ENCODE data around the gene SPO11. TPM values are rescaled to one million over a fixed set of nuclear protein-coding genes. Genes with fewer than 3 reads are reported as not detected.

SPO11 gene
- total and polyA plus RNA-seq, 2 of the 4 experiments (the other 2 are of a cell fraction), result not detected

DNA sequence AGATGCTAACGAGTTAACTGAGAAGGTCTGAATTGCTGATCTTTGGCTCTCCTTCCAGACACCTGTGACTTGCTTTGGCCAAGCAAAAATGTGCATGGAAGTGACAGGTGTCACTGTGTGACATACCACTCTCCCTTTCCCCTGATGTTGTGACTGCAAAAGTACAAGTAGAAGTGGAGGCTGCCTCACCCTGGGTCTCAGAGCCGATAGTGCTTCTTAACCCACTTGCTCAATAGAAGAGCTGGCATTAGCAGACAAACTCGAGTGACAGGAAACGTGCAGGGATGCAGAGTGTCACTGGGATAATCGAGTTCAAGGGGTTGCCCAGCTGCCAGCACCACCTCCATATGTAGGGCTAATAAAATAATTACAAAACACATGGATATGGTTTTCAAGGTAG lies 16.4 kb upstream of the SPO11 start:
- Histone ChIP-seq H3K27me3 (ENCODE audit: control insufficient read depth, insufficient read depth, low read length) (peaks cover 2% of the 10 kb centered on the region; the same call in 1 of the 2 replicates), H2BK15ac (ENCODE audit: low read depth, low read length) (no peak overlapping the region), H2BK20ac (ENCODE audit: low read depth, low read length) (no peak overlapping the region), H3K56ac (ENCODE audit: extremely low read depth, insufficient read depth, low read length) (no peak overlapping the region), H4K20me1 (ENCODE audit: insufficient read depth, low read length) (no peaks in the 10 kb centered on the region), H3K23ac (ENCODE audit: low read depth, low read length) (no peak overlapping the region), H4K5ac (ENCODE audit: low read depth, low read length) (no peak overlapping the region), H3K18ac (ENCODE audit: low read depth, low read length) (no peak overlapping the region), H3K4me3 (ENCODE audit: insufficient read depth, low read depth, low read length) (no peak overlapping the region), H3K4me1 (ENCODE audit: control insufficient read depth, insufficient read depth, low read length) (no peaks in the 10 kb centered on the region), H3K4me2 (ENCODE audit: low read depth, low read length) (no peak overlapping the region), H3K4ac (ENCODE audit: low read depth, low read length) (no peak overlapping the region), H3K14ac (replicated peaks; ENCODE audit: low read depth, low read length) (no peak overlapping the region), H4K8ac (ENCODE audit: low read depth in 2 of 2, low read length in 2 of 2) (no peak overlapping the region), H3K9ac (ENCODE audit: low read depth, low read length) (no peak overlapping the region), H4K91ac (ENCODE audit: insufficient read depth, low read depth, low read length) (no peak overlapping the region), H2BK120ac (ENCODE audit: low read depth, low read length) (no peak overlapping the region), H2AK9ac (replicated peaks; ENCODE audit: low read depth, low read length, poor library complexity) (no peak overlapping the region), H2AK5ac (ENCODE audit: low read depth, low read length) (no peak overlapping the region), H2BK5ac (ENCODE audit: low read depth, low read length, poor library complexity, severe bottlenecking) (no peak overlapping the region), H3K36me3 (ENCODE audit: control insufficient read depth, insufficient read depth, low read length) (no peaks in the 10 kb centered on the region), H3K79me1 (ENCODE audit: low read depth in 1 of 2, low read length in 2 of 2) (no peaks in the 10 kb centered on the region), H3K9me3 (ENCODE audit: control insufficient read depth, insufficient read depth, low read length) (no peaks in the 10 kb centered on the region), H3K9me1 (ENCODE audit: insufficient read depth, low read length) (no peaks in the 10 kb centered on the region), H2AFZ (replicated peaks; ENCODE audit: low read length, poor library complexity) (no peak overlapping the region), H3K27ac (ENCODE audit: insufficient read depth, low read length) (no peak overlapping the region)
- POLR2A ChIA-PET (ENCODE audit: unreplicated experiment), result no interaction called here
- TF ChIP-seq RAD21 (IDR thresholded peaks at IDR 0.05; ENCODE audit: low read length), result no peak
- TF ChIP-seq MXI1 (IDR thresholded peaks at IDR 0.05; ENCODE audit: borderline replicate concordance, low read depth, low read length), result no peak
- no peak for TF ChIP-seq RCOR1 (IDR thresholded peaks at IDR 0.05; ENCODE audit: insufficient replicate concordance, low read length)
- no peak for TF ChIP-seq FOS (IDR thresholded peaks at IDR 0.05; ENCODE audit: low read depth, low read length)
- TF ChIP-seq, protein P1, sequence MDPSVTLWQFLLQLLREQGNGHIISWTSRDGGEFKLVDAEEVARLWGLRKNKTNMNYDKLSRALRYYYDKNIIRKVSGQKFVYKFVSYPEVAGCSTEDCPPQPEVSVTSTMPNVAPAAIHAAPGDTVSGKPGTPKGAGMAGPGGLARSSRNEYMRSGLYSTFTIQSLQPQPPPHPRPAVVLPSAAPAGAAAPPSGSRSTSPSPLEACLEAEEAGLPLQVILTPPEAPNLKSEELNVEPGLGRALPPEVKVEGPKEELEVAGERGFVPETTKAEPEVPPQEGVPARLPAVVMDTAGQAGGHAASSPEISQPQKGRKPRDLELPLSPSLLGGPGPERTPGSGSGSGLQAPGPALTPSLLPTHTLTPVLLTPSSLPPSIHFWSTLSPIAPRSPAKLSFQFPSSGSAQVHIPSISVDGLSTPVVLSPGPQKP (IDR thresholded peaks at IDR 0.05; ENCODE audit: borderline replicate concordance, low read depth, low read length), result no peak
- TF ChIP-seq BHLHE40 (IDR thresholded peaks at IDR 0.05; ENCODE audit: low read depth, low read length), result no peak
- TF ChIP-seq POLR2A (IDR thresholded peaks at IDR 0.05; ENCODE audit: low read depth, low read length), result no peak
- TF ChIP-seq, protein P2, sequence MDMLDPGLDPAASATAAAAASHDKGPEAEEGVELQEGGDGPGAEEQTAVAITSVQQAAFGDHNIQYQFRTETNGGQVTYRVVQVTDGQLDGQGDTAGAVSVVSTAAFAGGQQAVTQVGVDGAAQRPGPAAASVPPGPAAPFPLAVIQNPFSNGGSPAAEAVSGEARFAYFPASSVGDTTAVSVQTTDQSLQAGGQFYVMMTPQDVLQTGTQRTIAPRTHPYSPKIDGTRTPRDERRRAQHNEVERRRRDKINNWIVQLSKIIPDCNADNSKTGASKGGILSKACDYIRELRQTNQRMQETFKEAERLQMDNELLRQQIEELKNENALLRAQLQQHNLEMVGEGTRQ (IDR thresholded peaks at IDR 0.05; ENCODE audit: low read depth, low read length), result no peak
- no peak for TF ChIP-seq SMC3 (IDR thresholded peaks at IDR 0.05; ENCODE audit: low read depth, low read length)
- no peak for TF ChIP-seq RFX5 (IDR thresholded peaks at IDR 0.05; ENCODE audit: low read depth, low read length)
- TF ChIP-seq CHD1 (IDR thresholded peaks at IDR 0.05; ENCODE audit: low read depth, low read length), result no peak
- TF ChIP-seq, protein P3, sequence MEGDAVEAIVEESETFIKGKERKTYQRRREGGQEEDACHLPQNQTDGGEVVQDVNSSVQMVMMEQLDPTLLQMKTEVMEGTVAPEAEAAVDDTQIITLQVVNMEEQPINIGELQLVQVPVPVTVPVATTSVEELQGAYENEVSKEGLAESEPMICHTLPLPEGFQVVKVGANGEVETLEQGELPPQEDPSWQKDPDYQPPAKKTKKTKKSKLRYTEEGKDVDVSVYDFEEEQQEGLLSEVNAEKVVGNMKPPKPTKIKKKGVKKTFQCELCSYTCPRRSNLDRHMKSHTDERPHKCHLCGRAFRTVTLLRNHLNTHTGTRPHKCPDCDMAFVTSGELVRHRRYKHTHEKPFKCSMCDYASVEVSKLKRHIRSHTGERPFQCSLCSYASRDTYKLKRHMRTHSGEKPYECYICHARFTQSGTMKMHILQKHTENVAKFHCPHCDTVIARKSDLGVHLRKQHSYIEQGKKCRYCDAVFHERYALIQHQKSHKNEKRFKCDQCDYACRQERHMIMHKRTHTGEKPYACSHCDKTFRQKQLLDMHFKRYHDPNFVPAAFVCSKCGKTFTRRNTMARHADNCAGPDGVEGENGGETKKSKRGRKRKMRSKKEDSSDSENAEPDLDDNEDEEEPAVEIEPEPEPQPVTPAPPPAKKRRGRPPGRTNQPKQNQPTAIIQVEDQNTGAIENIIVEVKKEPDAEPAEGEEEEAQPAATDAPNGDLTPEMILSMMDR (conservative IDR thresholded peaks at IDR 0.05; ENCODE audit: low read depth, low read length), result no peak
- TF ChIP-seq MAFK (IDR thresholded peaks at IDR 0.05; ENCODE audit: low read depth, low read length), result no peak
- TF ChIP-seq CEBPB (IDR thresholded peaks at IDR 0.05; ENCODE audit: low read depth, low read length), result no peak
- TF ChIP-seq MAZ (IDR thresholded peaks at IDR 0.05; ENCODE audit: borderline replicate concordance, low read depth, low read length), result no peak
- TF ChIP-seq NFE2L2 (IDR thresholded peaks at IDR 0.05; ENCODE audit: low read depth, low read length), result no peak
- intact Hi-C loops (cut with micrococcal nuclease) (no loop called here), dilution Hi-C loops (cut with HindIII; ENCODE audit: low sequenced_read_pairs, unreplicated experiment) (no loop called here), in situ Hi-C loops (cut with MboI; ENCODE audit: low sequenced_read_pairs) (no loop called here)
- DNase-seq (no peak), ATAC-seq (ENCODE audit: low read depth) (no peak)
- CTCF ChIA-PET, result no interaction called here
- no TSS peak for BruUV-seq (replicated peaks)
- no CpG with 5 or more reads among the region's 5 CpGs for WGBS, 2 experiments (ENCODE audit: extremely low coverage in 2 of 2, insufficient read length in 1 of 2)

Measured in IMR-90 (cell line).